Caco-2 (cell line): ENCODE data around the gene HAUS3. TPM values are rescaled to one million over a fixed set of nuclear protein-coding genes. Genes with fewer than 3 reads are reported as not detected.

Experiments used
- BruUV-seq: library from RNA; stranded (reverse); fragments of 400-500 nt; replicated peaks from 2 replicates; lab custom pipeline; 2021; lab: Mats Ljungman, UMichigan
- CTCF ChIA-PET: fragments of 300-600 bp; sonication (Branson Sonifier 250); formaldehyde crosslinking; loops from one replicate; lab custom pipeline; 2022; ENCODE audit warnings: antibody characterized with exemption; lab: Charles Lee
- POLR2A ChIA-PET: fragments of 300-600 bp; sonication (Branson Sonifier 250); formaldehyde crosslinking; loops from one replicate; lab custom pipeline; 2022; ENCODE audit warnings: antibody characterized with exemption; lab: Charles Lee
- DNase-seq, 2 experiments: peaks; one replicate each; pipeline versions ENCODE4 v3.0.0 to v3.0.0-alpha.2; 2020 to 2022
- H3K27me3 ChIP-seq: replicated peaks from 2 replicates; pipeline ENCODE4 v1.6.0; 2011; ENCODE audit warnings: low read length; ENCODE audit not compliant: control insufficient read depth, insufficient read depth
- H3K36me3 ChIP-seq: 2 replicates; pipeline ENCODE4 v1.5.1; 2011; ENCODE audit warnings: low read length; ENCODE audit not compliant: control insufficient read depth, insufficient read depth
- H3K4me1 ChIP-seq: fragments of 250-450 bp; sonication (Bioruptor Pico); 2 replicates; pipeline ENCODE4 v1.5.1; 2020; ENCODE audit warnings: mild to moderate bottlenecking
- H3K4me3 ChIP-seq: 2 replicates; pipeline ENCODE4 v1.5.1; 2011; ENCODE audit warnings: low read depth, mild to moderate bottlenecking, control low read depth, low read length
- H3K9me3 ChIP-seq: fragments of 250-450 bp; sonication (Bioruptor Pico); 2 replicates; pipeline ENCODE4 v1.5.1; 2020; ENCODE audit warnings: mild to moderate bottlenecking, moderate library complexity
- H3K27ac Mint-ChIP-seq: one replicate; pipeline ENCODE4 v1.8.0; 2022; ENCODE audit warnings: mixed read lengths; ENCODE audit not compliant: unreplicated experiment
- H3K27me3 Mint-ChIP-seq: one replicate; pipeline ENCODE4 v1.8.0; 2022; ENCODE audit warnings: mixed read lengths; ENCODE audit not compliant: insufficient read depth, unreplicated experiment
- H3K36me3 Mint-ChIP-seq: one replicate; pipeline ENCODE4 v1.8.0; 2022; ENCODE audit warnings: mild to moderate bottlenecking, mixed read lengths; ENCODE audit not compliant: insufficient read depth, unreplicated experiment
- H3K4me1 Mint-ChIP-seq: one replicate; pipeline ENCODE4 v1.8.0; 2022; ENCODE audit warnings: low read depth, mixed read lengths; ENCODE audit not compliant: unreplicated experiment
- H3K4me3 Mint-ChIP-seq: one replicate; pipeline ENCODE4 v1.8.0; 2022; ENCODE audit warnings: mild to moderate bottlenecking, moderate library complexity, mixed read lengths; ENCODE audit not compliant: unreplicated experiment
- H3K9me3 Mint-ChIP-seq: one replicate; pipeline ENCODE4 v1.8.0; 2022; ENCODE audit warnings: mixed read lengths; ENCODE audit not compliant: unreplicated experiment
- intact Hi-C: fragments of 100-400 bp; cut with micrococcal nuclease; formaldehyde crosslinking; loops from one replicate; pipeline ENCODE4 v1.10.0; 2022; ENCODE audit not compliant: unreplicated experiment
- total RNA-seq: library from RNA; stranded (reverse); gene quantifications from 2 replicates; pipeline ENCODE4 v1.2.3, GENCODE V29; 2022
- TF ChIP-seq, protein P1 (sequence below), 2 experiments: fragments of 200-600 bp in 1 of 2; IDR thresholded peaks; 1 replicate in 1 of 2; 2 replicates in 1 of 2; pipeline versions ENCODE4 v1.5.1 to v1.8.0; 2011 to 2022; ENCODE audit warnings: antibody characterized with exemption in 1 of 2, control low read depth in 1 of 2, inconsistent platforms in 1 of 2, low read depth in 1 of 2, low read length in 1 of 2, mild to moderate bottlenecking in 1 of 2, moderate library complexity in 1 of 2; ENCODE audit not compliant: insufficient read depth in 1 of 2, severe bottlenecking in 1 of 2, unreplicated experiment in 1 of 2

The HAUS3 gene
- total RNA-seq, 1 experiment from 2014 or later, result 17.9 TPM

DNA sequence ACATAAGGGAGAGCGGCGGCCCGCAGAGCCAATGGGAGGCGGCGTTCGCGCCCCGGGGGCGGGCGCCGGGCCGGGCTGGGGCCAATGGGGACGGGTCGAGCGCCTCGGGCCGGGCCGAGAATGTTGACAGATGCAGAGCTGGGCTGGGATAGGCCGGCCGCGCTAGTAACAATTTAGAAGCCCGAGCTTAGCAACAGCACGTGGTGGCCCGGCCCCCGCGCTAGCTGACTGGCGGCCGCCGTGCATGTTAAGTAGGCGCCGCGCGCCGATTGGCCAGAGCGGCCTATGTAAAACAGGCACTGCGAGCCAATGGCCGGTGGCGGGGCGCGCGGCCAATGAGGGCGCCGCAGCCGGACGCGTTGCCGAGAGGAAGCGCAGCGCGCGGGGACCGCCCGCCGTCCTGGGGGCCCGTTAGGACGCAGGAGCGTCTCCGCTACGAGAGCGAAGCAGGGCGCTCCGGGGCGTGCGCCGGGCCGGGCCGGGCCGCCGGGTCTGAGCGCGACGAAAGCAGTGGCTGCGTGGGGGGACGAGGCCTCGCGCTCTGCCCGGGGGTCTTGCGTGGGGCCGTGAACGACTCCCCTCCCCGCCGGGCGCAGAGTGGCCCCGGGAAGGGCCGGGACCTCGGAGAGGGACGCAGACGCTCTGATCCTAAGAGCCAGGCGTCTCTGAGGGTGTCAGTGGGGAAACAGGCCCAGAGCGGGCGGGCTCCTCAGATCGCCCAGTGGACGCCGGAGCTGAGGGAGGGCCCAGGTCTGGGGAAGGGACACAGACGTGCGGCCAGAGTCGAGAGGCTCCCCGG is 20.4 kb upstream of the HAUS3 start:
- no peaks in the 10 kb centered on the region for H3K36me3 Mint-ChIP-seq
- Histone ChIP-seq H3K4me1 (0 out of 2 replicates have a peak, but pooled peaks cover 5% of the 10 kb centered on the region), H3K9me3 (no peaks in the 10 kb centered on the region), H3K27me3 (no peaks in the 10 kb centered on the region), H3K36me3 (no peaks in the 10 kb centered on the region), H3K4me3 (peak overlapping the region; percentile 63)
- ChIA-PET POLR2A (interaction anchor here (0.6 to 1.0 kb wide), 6 partner anchors 21 to 541 kb away, joined by 3 to 14 read pairs (median 6); partner anchors contain the start of genes FAM193A, HAUS3, POLN and RNF4), CTCF (interaction anchor here (0.6 to 1.5 kb wide), 5 partner anchors 42 to 1315 kb away, joined by 3 to 6 read pairs (median 3); partner anchors contain the start of genes CFAP99 and ZFYVE28)
- BruUV-seq, result no TSS peak
- peak overlapping the region; percentile 72 for H3K4me3 Mint-ChIP-seq
- peak; percentile 98 for DNase-seq
- TF ChIP-seq, protein P1, sequence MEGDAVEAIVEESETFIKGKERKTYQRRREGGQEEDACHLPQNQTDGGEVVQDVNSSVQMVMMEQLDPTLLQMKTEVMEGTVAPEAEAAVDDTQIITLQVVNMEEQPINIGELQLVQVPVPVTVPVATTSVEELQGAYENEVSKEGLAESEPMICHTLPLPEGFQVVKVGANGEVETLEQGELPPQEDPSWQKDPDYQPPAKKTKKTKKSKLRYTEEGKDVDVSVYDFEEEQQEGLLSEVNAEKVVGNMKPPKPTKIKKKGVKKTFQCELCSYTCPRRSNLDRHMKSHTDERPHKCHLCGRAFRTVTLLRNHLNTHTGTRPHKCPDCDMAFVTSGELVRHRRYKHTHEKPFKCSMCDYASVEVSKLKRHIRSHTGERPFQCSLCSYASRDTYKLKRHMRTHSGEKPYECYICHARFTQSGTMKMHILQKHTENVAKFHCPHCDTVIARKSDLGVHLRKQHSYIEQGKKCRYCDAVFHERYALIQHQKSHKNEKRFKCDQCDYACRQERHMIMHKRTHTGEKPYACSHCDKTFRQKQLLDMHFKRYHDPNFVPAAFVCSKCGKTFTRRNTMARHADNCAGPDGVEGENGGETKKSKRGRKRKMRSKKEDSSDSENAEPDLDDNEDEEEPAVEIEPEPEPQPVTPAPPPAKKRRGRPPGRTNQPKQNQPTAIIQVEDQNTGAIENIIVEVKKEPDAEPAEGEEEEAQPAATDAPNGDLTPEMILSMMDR (IDR thresholded peaks at IDR 0.05; ENCODE audit: insufficient read depth in 1 of 2, low read depth in 1 of 2, low read length in 1 of 2, severe bottlenecking in 1 of 2, unreplicated experiment in 1 of 2), result no peak
- H3K4me1 Mint-ChIP-seq, result no peaks in the 10 kb centered on the region
- no peaks in the 10 kb centered on the region for H3K9me3 Mint-ChIP-seq
- no peaks in the 10 kb centered on the region for H3K27me3 Mint-ChIP-seq
- intact Hi-C loops, result loop anchor here (1.0 to 5.0 kb wide), 4 partner anchors 20 to 550 kb away; partner anchors contain the start of genes CFAP99, HAUS3, POLN and RNF4
- H3K27ac Mint-ChIP-seq, result no peak overlapping the region

DNA sequence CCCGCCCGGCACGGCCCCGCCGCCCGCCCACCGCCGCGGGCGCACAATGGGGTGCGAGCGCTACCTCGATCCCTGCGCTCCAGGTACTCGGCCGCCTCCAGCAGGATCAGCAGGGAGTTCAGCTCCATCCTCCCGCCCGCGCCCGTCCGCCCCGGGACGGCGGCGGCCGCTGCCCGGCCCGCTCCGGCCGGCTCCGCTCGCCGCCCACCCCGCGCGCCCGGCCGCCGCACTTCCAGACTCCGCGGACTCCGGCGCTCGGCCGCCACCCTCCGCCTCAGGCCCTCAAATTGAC is 19.9 kb upstream of the HAUS3 start, which contains the start of gene MXD4:
TSS of gene MXD4 (minus strand) at position 257 of the 292 bp plus-strand sequence. CDS start at position 128, 129 bp downstream.
- H3K36me3 ChIP-seq, result no peaks in the 10 kb centered on the region
- H3K4me3 ChIP-seq, result peak within 1 kb of the TSS; percentile 63
- TF ChIP-seq, protein P1 (IDR thresholded peaks at IDR 0.05; ENCODE audit: insufficient read depth in 1 of 2, low read depth in 1 of 2, low read length in 1 of 2, severe bottlenecking in 1 of 2, unreplicated experiment in 1 of 2), result no peak
- no TSS peak for BruUV-seq
- POLR2A ChIA-PET, result interaction anchor here (0.6 to 1.0 kb wide), 4 partner anchors 20 to 540 kb away, joined by 3 to 14 read pairs (median 5); partner anchors contain the start of genes HAUS3, POLN, RNF4 and TACC3
- Mint-ChIP-seq H3K27ac (no peak within 1 kb of the TSS), H3K27me3 (no peaks in the 10 kb centered on the region), H3K36me3 (no peaks in the 10 kb centered on the region), H3K9me3 (no peaks in the 10 kb centered on the region), H3K4me1 (no peaks in the 10 kb centered on the region), H3K4me3 (peak within 1 kb of the TSS; percentile 72)
- intact Hi-C loops, result loop anchor here (1.0 to 5.0 kb wide), 4 partner anchors 19 to 549 kb away; partner anchors contain the start of genes CFAP99, HAUS3, POLN and RNF4
- H3K27me3 ChIP-seq, result no peaks in the 10 kb centered on the region
- CTCF ChIA-PET, result interaction anchor here (1.0 to 1.5 kb wide), 4 partner anchors 42 to 206 kb away, joined by 3 to 6 read pairs (median 4); partner anchors contain the start of genes CFAP99 and ZFYVE28
- H3K9me3 ChIP-seq, result no peaks in the 10 kb centered on the region
- no peak for DNase-seq
- H3K4me1 ChIP-seq, result 0 out of 2 replicates have a peak, but pooled peaks cover 5% of the 10 kb centered on the region
